HG02938 (cell line): Measurements from ENCODE around the gene TBP.
"Not testable (repeated sequence)": the region's sequence is repeated elsewhere in the genome, so short reads cannot be mapped to it uniquely, and the experiment has no call there.

ENCODE experiments used
- ATAC-seq: cut with Tn5 transposase; IDR thresholded peaks from one replicate; pipeline ENCODE4 v1.9.1; 2021; ENCODE audit warnings: mild to moderate bottlenecking, moderate library complexity; ENCODE audit not compliant: unreplicated experiment

The TBP gene

GRCh38 chr6:170554013-170554795 lies at the start of gene TBP:
TSS of gene TBP (plus strand) at chr6:170554369. CDS start at chr6:170557030, 2,661 bp downstream.
- ATAC-seq = peak; percentile 96

DNA sequence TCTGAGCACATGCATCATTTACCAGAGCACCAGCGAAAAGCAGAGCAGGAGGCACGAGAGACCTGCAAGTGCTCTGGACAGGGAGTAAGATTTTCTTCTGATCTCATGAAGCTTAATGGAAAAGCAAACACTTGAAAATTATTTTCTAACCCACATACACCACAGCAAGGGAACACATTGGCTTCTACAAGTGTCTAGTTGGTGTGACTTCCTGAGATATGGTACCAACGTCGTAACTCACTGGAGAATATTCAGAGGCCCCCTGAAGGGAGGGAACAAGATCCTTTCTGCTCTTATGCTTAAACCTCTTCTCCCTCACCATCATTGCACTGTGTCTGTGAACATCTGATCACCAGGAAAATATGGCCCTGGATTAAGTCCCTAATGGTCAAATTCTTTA lies 49.7 kb upstream of the TBP start:
- no peak for ATAC-seq

- ATAC-seq = no peak
Observed at GRCh38 chr6:170505306-170505705, 48.9 kb upstream of the TBP start.

DNA sequence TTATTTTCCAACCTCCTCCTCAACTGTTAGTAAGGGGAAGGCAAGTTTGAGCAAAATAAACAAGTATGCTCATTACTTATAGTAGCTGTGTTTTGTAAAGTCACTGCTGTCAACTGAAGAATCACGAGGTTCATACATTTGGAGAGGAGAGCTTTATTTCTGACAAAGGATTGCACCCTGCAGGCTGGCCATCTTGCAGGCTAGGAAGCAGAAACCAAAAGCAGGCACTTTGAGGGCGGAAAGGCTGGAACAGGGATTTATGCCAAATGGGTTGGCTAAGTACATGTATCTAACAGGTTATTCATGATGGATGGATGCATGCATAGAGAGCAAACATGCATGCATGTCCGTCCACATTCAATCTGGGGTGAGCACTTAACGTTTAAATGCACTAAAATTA lies 47.7 kb upstream of the TBP start:
- ATAC-seq = no peak

DNA sequence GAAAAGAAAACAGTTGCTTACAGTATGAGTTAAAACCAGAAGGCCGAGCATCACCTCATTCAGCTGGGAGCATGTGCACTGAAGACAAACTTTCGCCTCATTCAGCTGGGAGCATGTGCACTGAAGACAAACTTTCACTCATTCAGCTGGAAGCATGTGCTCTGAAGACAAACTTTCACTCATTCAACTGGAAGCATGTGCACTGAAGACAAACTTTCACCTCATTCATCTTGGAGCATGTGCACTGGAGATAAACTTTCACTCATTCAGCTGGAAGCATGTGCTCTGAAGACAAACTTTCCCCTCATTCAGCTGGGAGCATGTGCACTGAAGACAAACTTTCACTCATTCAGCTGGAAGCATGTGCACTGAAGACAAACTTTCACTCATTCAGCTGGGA lies 46.4 kb upstream of the TBP start:
- not testable (repeated sequence) for ATAC-seq

- not testable (repeated sequence) for ATAC-seq
Observed at GRCh38 chr6:170508275-170508674, 45.9 kb upstream of the TBP start.

- not testable (repeated sequence) for ATAC-seq
Observed at GRCh38 chr6:170508892-170509722, 45.1 kb upstream of the TBP start.

DNA sequence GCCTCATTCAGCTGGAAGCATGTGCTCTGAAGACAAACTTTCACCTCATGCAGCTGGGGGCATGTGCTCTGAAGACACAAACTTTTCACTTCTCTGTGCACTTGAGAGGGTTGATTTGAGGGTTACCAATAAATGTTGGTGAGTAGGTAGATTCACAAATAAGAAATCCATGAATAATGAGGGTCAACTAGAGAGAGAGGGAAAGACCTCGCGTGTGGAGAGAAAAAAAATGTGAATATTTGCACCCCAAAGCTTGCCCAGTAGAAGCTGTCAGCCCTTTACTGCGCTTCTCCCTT lies 44.5 kb upstream of the TBP start:
- no peak for ATAC-seq

GRCh38 chr6:170510631-170511030 lies 43.5 kb upstream of the TBP start:
- ATAC-seq = no peak

DNA sequence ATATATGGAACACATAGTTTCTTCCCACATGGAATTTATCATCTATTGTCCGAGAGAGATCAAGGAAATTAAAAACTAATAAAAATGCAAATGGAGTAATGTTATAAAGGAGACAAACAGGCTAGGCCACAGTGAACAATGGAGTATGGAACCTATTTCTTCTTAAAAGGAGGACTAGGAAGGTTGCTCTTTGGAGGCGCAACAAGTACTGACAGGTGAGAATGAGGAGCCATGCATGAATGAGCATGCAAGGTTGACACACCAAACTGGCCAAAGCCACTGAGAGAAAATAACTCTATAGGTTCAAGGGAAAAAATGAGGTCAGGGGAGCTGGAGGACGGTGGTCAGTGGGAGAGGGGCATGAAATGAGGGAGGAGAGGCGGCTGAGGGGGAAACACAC lies 41.9 kb upstream of the TBP start:
- ATAC-seq = no peak

- ATAC-seq = no peak
Observed at GRCh38 chr6:170514908-170515307, 39.3 kb upstream of the TBP start.

GRCh38 chr6:170516783-170517616 lies 37.2 kb upstream of the TBP start:
- peak; percentile 97 for ATAC-seq

DNA sequence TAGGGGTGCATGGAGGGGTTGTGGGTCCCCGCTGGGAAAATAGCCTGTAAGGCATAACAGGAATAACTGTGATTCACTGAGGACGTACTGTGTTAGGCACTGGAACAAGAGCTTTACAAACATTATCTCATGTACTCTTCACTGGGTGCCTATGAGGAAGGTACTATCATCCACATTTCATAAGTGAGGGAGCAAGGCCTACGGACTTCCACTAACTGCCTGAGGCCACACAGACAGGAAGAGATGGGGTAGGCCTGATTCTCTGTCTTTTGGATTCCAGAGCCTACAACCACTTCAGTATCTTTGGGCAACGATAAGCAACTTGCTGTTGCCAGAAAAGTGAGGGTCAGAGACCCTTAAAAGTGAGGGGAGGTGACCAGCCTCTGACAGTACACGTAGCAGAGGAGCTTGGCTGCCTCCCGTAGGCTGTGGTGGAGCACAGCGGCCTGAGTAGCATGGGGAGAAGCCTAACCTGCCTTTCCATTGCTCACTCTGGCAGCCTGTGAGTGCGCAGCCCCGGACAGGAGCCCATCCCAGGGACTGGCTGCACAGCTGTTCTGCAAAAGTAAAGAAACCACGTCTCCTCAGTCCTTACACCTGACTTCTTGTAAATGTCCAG lies 31.5 kb upstream of the TBP start:
- ATAC-seq = no peak

GRCh38 chr6:170523256-170524171 lies 30.7 kb upstream of the TBP start:
- no peak for ATAC-seq

DNA sequence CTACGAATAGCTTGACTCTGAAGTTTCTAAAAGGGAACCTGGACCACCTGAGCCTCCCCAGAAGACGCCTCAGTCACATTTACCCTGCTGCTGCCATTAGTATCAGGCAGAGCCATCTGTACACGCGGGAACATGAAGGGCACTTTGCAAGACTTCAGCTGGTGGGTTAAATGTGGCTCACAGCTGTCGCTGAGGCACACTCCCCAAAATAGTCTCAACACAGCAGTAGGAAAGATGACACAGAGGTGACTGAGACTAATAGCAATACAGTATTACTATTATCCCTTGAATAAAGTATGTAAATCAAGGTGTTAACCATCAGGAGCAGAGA lies 30.0 kb upstream of the TBP start:
- ATAC-seq = no peak

DNA sequence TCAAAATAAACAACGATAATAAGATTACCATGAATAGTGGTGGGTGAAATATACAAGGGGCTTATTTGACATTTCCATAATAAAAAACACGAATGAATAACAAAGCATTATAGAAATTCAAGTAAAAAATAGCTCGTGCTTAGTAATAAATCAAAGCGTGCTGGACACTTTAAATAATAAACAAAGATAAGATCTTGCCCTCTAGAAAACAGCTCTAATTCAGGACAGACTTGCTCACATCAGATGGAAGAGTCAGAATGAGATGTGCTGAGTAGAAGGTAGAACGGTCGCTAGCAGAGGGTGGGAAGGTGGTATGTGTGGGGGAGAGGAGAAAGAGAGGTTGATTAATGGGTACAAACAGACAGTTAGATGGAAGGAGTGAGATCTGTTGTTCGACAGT lies 28.4 kb upstream of the TBP start:
- ATAC-seq = no peak

- not testable (repeated sequence) for ATAC-seq
Observed at GRCh38 chr6:170527995-170528394, 26.2 kb upstream of the TBP start.

DNA sequence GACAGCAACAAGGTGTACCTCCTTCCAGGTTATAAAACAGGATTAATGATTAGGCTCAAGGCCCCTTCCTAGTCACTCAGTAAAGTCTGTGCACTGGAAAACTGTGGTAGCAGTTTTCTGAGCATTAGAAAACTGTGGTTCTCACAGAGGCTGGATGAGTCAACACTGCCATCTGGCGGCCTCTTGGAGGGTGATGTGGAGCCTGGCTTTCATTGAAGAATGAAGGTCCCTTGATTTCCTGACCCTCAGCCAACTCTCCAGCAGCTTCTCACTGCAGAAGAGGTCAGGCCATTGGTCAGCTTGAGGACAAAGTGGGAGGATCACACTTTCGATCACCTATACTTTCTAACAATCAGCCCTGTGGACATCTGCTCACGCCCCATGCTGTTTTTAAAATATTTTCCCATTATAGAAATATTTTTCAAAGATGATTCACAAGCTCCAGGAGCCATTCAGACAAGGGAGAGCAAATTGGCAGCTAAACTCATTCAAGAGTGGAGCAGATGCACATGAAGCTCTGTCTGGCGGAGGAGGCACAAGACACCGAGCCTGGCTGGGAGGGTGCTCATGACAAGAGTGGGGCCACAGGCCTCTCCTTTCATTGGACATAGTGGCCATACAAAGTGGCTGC lies 24.2 kb upstream of the TBP start:
- ATAC-seq = peak; percentile 82

GRCh38 chr6:170532867-170533488 lies 21.2 kb upstream of the TBP start:
- no peak for ATAC-seq
